Measurements from ENCODE around the gene TMCO4.

TMCO4 gene

DNA sequence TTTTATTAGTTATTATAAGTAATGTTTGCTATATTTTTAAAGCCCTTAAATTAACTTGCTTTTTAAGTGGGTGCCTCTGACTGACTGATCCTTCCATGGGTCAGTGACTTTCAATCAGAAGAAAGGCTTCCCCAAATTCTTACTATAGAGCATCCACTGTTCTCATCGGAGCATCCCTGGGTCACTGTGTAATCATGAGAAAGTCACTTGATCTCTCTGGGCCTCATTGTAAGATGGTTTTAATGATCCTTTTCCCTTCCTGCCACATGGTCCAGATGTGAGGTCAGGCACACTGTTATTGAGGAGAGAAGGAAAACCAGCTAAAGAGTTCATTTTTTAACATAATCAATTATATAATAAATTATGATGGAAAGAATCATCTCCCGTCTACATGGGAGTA, 166.6 kb downstream of the TMCO4 start:
- no peaks in the 10 kb centered on the region for H3K4me1 ChIP-seq
- H3K27ac ChIP-seq: no peak overlapping the region
- H3K9ac ChIP-seq: no peak overlapping the region
- H3K4me3 ChIP-seq: no peak overlapping the region
- TF ChIP-seq Cebpa-rat (IDR thresholded peaks at IDR 0.05): no peak
- H3K27me3 ChIP-seq: no peaks in the 10 kb centered on the region
- peaks cover 0 to 9% (median 0%) of the 10 kb centered on the region in 11 experiments; a peak in 8 of 22 replicates for H4K20me1 ChIP-seq
- H3K4me2 ChIP-seq: no peak overlapping the region
- no peaks in the 10 kb centered on the region for H3K9me3 ChIP-seq (replicated peaks in 1 of 11)
- H3K36me3 ChIP-seq: peaks cover 4 to 24% (median 20%) of the 10 kb centered on the region in 11 experiments; a peak in 20 of 22 replicates
